GM19351 (cell line): ENCODE measurements around the gene TMEM53.

Source experiments
- ATAC-seq: cut with Tn5 transposase; IDR thresholded peaks from one replicate; pipeline ENCODE4 v1.9.1; 2021; ENCODE audit warnings: mild to moderate bottlenecking, moderate library complexity; ENCODE audit not compliant: unreplicated experiment

The TMEM53 gene

DNA sequence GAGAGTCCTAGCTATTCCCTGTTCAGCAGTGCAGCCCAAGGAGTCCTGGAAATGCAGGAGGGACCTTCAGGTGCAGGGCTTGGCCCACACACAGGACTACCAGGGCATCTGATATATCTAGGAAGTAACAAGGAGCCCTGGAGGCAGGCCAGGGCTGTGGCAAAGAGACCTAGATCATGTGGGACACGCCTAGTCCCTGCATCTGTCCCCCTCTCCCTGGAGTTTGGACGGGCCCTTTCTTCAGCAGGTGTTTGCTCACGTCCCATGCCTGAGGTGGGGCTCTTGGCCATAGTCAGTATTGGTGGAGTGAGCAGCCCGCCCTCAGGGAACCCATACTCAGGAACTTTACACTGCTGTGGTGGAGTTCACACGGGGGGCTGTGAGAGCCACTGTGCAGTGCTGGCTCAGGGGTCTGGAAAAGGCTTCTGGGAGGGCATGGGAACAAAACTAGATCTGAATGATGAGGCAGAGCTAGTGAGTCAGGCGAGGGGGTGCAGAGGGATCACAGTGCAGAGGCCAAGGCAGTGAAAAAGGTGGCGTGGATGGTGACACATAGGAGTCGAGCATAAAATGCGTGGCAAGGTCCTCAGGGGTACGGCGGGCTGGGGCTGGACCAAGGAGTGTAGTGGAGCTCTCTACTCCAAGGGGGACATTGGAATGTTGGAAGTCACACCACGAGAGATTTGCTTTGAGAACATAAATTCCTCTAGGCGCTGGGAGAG lies 25.6 kb downstream of the TMEM53 start:
- ATAC-seq = no peak

DNA sequence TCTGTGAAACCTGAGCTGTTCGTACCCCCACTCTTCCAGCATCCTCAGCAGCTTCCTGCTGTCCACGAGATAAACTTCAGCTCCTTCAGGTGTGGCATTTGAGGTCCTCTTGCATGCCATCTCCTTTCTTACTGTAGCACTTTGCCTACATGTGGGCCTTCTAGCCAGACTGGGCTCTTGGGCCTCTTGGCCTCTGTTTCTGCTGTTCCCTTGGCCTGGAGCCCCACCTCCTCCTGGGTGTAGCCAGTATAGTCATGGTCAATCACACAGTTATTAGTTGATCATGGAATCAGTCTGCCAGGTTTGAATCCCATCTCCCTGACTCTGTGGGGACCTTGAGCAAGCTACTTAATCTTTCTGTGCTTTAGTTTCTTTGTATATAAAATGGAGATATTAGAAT lies 26.4 kb downstream of the TMEM53 start:
- no peak for ATAC-seq

DNA sequence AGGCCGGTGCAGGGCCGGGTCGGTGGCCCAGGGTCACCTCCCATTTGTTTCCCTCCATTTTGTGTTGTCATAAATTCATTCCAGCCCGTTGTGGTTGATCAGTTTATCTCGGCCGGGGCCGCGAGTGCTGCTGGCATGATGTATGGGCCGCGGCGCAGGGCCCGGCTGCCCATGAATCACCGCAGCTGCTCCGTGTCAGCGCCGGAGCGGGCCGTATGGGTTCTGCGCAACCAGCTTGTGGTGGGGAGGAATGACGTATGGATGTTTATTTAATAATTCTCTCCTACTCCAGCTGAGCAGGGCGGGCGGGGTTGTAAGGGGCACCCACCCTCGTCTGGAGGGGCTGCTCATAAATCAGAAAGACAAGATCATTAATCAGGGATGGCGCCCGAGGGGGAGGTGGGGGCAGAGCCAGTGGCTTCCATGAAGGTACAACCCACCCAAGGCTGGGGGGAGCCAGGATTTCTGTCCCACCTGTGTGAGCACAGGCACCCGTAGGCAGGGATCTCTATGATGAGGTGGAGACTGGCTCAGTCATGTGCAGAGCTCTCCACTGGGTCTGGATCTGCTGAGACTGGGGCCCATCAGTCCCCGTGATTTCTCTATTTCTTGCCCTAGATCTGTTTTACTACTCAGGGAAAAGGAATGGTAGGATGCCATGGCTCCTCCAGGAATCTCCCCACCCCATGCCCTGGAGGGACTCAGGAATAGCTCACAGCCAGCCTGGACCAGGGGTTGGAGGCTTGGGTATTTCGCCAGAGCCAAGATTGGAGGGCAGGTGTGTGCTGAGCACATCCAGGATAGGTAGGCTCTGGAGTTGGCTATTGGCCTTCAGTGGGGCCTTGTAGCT lies 27.8 kb downstream of the TMEM53 start:
- ATAC-seq = no peak

DNA sequence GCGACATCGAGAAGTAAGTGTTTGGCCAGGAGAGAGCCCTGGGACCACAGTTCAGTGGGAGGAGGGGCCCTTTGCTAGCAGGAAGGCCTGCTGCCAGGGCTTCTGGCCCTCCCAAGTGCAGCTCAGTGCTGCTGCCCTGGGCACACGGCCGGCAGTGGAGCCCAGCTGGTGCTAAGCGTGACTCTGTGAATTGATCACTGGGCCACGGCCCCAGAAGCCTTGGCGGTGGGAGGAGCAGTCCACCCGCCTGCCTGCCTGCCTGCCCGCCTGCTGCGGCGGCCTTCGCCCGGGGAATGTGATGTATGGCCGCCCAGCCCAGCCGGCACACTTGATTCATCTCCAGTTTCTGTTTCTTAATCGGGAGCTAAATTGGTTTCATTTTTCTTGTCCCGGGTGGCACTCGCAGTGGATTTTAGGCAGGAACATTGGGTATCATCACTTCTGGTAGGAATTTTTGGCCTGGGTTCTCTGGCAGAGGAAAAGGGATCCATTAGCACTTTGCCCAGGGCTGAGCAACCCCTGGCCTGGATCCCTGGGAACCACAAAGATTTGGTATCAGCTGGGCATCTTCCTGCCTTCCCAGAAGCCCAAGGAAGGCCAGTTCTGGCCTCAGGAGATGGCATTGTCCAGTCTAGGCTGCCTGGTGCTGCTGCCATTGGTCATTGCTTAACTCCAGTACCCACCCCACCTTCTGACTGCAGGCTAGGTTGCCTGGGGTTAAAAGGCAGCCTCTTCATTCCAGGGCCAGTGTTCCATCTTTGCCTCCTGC lies 28.6 kb downstream of the TMEM53 start:
- ATAC-seq = no peak

DNA sequence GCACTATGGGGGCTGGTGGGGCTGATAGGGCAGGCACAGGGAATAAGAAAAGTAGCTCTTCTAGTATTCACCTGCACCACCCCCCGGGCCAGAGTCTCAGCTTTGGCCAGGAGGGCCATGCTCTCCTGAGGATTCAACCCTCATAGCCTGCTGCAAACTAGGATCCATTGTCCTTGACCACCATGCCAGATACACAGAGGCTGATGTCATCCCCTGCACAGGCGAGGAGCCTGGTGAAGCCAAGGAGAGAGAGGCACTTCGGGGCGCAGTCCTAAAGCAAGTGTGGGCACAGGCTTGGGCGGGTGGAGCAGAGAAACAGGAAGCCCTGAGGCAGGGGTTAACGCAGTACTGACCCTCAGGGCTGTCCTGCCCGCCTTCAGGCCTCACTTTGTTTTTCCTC lies 29.5 kb downstream of the TMEM53 start:
- ATAC-seq = no peak

DNA sequence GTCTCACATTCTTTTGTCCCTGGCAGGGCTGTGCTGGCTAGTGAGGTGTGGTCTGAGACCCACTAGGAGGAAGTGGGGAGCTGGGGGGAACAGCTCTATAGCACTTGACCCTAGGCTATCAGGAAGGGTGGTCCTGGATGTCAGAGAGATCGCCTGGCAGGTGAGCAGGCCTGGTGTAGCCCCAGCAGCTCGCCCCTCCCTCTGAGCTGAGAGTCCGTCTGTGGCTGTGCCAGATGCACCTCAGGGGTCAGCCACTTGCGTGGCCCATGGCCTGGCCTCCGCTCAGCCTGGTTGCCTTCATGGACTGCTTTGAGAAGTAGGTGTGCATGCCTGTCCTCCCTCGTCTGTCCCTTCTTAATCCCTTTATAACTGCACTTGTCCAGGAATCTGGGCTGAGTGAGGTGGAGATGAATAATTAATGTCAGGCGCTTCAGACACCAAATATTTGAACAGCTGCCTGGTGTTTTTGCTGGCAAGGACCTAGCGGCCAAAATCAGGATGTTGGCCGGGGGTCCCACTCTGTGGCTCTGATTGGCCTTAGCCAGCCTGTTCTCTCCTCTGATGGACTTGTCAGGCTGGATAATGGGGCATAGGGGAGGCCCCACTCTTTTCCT lies 30.5 kb downstream of the TMEM53 start:
- no peak for ATAC-seq

DNA sequence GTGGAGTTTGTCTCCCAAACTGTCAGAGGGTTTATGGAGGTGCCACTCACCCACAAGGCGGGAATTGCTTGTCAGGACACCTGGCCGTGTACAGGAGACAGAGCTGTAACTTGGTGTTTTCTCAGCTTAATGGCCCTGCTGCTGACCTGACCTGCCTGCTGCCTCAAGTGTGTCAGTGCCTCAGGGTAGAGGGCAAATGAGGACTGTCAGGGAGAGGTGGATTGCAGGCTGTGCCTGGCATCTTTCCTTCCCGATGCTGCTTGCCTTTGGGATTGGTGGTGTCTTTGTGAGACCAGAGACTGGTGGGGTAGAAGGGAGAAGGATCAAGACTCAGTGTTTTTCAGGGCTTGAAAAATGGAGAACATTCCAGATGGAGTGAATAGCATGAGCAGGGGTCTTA lies 31.4 kb downstream of the TMEM53 start:
- no peak for ATAC-seq

DNA sequence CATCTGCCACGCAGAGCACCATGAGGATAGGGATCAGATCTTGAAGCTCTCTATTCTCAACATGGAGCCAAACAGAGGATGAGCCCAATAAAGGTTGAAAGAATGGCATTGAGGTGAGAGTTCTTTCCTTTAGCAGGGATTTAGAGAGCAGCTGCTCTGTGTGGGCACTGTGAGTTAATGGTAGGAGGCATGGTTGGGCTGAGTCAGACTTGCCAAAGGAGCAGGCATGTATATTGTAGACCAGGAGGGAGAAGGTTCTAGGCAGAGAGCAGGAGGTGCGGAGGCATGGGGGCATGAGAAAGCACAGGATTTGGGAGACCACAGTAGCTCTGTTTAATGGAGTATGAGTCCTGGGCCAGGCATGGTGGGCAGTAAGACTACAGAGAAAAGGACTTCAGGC lies 32.0 kb downstream of the TMEM53 start:
- ATAC-seq = no peak

DNA sequence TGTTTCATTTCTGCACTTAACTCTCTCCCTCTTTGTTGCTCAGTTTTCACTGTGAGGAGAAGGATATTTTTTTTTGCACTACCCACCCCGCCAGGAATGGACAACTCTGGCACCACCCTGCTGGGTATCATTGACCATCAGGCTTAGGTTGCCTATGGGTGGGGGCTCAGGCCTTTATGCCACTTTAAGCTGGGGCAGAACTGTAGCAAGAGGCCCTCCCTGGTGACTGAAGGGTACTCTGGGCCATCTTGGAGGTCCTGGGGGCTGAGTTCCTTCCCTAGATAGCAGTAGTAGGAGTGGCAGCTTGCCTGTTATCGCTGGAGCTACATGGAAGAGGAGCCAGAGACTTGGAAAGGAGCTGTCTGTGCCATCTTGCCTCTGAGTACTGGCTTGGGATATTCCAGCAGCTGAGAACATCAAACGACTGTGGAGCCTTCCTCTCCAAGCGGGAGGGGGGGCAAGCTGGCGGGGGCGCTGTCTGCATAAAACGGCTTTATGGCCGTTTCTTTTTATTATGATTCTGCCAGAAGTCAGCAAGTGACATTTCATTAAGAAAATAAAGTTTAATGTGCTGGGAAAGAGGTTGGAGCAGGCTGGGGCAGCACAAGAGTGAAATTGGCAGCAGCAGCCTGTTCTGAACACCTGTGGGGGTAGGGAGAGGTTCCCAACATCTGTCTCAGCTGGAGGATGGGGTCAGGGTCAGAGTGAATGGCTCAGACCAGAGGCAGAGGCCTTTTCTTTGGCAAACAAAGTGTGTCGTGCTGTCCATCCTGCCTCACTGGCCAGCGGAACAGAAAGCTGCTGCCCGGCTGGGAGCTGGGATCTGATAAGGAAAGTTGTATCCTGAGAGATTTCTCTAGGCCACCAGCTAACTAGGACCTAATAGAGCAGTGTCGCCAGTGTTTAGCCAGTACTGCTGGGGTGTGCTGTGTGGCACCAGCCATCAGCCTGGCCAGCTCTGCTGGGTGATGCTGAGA lies 32.9 kb downstream of the TMEM53 start:
- ATAC-seq = no peak

DNA sequence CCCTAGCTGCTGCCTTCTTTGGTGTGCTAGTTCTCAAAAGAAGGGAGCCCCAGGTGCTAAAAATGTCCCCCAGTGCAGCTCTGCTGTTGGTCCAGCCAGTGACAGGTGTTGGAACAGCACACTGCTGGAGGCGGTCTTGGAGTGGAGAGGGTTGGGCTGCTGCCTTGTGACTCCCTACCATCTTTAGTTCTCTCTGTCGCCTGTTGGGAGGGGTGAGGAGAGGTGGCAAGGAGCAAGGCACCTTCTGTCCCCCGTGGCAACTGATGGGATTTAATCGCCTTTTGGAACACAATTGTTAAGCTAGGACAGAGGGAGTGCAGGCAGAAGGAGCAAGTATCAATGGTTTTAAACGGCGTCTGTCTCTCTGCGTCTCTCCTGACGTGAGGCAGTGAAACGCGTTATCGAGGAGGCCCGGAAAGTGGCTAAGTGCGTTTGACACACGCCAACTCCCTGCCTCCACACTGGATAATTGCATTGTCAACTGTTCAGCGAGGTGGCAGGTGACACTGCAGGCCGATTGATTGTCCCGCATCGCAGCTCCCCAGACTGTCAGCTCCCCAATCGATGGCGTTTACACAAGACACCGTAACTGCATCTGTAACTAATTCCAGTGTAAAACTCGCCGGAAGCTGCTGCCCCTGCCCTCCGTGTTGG lies 34.0 kb downstream of the TMEM53 start:
- ATAC-seq = no peak

DNA sequence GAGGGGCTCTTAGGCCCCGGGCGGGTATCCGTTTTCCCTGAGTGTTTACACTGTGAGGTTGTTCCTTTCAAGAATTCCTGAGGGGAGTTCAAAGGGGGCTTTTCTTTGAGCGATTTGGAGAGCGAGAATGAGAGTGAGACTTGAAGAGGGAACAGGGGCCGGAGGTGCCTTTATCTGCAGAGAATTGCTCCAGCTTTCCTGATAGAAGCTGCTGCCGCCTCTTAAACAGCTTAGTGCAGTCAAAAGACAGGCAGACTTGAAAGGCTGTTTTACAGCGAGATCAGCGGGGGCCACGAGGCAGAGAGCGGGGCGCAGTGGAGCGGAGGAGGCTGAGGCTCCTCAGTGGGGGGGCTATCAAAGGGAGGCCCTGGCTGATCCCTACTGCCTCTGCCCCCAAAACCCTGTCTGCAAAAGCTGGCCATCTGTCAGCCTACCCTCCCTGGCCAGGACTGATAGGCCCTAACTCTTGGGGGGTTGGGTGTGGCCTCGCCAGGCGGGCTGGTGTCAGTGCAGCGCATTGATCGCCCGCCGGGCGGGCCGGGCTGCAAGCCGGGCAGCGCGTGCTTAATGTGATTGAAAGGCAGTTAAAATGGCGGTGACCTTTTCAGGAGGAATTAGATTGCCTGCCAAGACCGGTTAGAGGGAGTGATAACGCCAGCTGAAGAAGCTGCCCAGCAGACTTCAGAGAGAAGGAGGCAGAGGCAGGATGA lies 36.4 kb downstream of the TMEM53 start:
- ATAC-seq = no peak

DNA sequence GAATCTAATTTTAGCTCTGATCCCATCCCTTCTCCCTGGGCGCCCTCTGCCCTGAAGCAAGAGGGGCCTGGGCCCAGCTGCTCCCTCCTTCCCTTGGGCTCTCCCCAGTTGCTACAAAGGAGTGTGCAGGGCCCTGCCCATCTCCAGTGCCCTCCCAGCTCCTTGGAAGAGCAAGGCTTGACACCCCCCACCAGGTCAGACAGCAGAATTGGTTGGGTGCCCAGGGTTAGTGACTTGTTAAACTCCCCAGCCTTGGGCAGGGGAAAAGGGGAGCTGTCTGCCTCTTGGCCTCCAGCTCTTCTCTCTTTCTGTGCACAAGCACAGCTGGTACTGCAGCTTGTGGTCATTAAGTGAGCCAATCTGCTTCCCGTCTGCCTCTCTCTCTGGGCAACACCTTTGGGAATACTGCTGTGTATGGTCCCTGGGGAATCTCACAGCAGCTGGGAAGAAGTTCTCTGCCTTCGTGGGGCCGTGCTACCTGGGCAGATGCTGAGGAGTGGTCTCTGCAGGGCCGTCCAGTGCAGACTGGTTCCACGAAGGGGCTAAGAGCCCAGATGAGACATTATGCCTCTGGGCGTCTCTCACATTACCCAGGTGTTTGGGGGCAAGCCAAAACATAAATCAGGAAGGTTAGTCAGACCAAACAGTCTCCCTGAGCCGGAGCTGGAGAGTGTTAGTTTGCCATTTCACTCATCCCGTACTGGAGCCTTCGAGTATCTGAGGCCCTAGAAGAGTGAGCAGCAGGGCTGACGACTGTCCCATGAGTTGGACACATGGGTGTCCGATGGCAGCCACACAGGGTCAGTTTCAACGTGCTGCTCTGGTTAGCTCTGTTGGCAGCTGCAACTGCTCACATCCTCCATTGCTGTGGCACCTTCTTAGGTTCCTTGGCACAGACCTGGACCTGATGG lies 37.3 kb downstream of the TMEM53 start:
- no peak for ATAC-seq

DNA sequence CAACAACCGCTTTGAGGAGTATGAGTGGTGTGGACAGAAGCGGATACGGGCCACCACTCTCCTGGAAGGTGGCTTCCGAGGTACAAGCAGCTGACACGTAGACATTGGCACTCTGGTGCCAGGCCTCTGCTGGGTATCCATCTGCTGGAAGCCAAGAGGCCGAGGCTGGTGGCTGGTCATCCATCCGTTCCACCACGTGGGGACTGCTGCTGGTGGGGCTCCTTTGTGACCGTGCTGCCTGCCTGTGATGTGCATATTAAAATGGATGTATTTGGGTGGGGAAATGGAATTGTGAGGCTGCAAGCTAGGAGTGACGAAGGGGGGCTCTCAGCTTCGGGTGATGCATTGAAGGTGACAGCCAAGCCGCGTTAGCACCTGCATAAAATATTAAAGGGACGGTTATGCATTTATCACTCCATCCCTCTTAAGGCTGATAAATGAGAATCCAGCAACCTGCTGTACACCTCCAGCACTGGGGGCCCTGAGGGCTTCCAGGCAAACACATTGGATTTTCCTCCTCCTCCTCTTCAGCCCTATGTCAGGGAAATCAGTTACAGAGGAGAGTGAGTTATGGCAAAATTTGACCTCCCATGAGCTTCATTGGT lies 38.1 kb downstream of the TMEM53 start:
- no peak for ATAC-seq

DNA sequence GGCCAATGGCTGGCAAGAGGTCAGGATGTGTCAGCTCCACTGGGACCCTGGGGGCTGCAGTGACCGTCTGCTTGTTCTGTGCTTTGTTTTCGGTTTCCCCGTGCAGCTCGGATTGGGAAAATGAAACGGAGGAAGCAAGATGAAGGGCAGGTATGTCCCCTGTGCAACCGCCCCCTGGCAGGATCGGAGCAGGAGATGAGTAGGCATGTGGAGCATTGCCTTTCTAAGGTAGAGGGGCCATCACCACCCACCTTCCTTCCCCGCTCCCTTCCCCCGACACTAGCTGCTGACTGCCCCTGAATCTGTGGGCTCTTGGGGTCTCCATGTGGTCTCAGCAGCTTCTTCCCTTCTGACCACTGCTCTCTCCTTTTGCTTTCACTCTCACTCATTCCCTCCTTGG lies 38.8 kb downstream of the TMEM53 start:
- no peak for ATAC-seq

DNA sequence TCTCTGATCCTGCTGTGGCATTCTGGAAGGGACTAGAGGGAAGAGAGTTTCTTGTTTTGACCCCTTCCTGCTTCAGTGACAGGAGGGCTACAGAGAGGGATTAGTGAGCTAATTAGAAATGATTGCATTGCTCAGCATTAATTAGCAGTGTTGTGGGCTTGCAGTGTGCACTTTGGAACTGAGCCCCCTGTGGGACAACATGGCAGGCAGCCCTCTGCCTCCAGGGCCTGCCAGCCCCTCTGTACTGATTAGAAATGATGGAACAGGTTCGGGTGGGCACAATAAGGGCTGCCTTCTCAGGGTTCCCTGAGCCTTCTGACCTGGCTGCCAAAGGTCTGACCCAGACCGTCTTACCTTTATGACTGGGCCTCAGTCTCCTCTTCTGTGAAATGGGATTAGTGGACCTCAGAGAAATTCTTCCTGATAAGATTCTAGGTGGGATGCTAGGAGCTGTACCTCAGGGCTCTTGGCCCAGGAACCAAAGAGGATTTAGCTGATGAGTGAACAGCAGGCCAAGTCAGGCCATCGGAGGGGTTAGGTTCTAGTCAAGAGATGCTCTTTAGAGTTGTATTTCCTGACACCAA lies 39.6 kb downstream of the TMEM53 start:
- no peak for ATAC-seq

DNA sequence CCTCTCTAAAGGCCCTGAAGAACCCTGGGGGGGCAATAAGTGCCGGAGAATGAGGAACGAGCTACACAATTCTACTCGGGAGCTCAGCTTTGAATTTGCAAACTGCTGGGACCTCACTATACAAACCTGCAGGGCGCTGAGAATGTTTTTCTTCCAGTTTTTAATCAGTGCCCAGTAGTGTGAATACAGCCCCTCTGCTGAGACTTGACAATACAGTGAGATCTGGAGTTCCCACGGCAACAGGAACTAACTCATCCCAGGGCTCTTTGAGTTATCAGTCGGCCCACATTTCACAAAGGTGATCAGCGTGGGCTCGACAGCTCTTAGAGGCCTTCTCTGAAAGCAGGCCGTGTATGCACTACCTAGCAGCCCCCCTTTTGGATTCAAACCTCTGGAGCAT lies 41.7 kb downstream of the TMEM53 start:
- ATAC-seq = no peak
